HG02642 (cell line): Measurements from ENCODE around the gene AHCTF1.
"Not testable (repeated sequence)": the region's sequence is repeated elsewhere in the genome, so short reads cannot be mapped to it uniquely, and the experiment has no call there.

Source experiments
- ATAC-seq: cut with Tn5 transposase; IDR thresholded peaks from one replicate; pipeline ENCODE4 v1.9.1; 2021; ENCODE audit warnings: mild to moderate bottlenecking; ENCODE audit not compliant: unreplicated experiment, poor library complexity

Gene AHCTF1

DNA sequence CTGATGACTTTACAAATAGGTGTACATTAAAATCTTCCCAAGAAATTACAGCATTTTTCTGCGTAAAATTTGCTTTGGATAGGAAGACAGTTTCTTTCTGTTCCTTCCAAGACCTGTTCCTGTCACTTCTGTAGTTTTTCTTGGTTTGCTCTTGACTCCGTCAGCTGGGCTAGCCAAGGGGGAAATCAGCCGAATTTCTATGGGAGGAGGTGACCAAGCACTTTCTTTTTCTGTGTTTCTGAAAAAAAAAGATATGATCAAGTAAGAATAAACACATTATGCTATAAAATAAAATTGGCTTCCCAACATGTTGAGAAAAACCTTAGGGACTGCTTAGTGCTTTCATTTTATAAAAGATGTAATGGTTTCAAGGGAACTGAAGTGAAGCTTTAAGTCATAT lies 91.0 kb downstream of the AHCTF1 start:
- not testable (repeated sequence) for ATAC-seq

DNA sequence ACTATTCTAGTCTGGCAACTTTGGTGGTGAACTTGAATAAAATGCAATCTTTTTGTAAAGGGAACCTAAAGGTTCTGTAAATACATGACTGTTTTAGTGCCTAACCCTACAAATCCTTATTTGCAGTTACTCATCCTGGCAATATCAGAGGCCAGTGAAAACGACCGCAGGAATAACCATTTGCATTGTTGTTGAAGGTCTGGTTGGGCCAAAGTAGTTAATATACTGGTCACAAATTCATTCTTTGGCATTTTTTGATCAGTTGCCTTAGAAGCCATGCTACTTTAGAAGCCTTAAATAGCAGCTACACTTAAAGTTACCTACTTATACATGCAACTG lies 93.7 kb downstream of the AHCTF1 start:
- no peak for ATAC-seq

DNA sequence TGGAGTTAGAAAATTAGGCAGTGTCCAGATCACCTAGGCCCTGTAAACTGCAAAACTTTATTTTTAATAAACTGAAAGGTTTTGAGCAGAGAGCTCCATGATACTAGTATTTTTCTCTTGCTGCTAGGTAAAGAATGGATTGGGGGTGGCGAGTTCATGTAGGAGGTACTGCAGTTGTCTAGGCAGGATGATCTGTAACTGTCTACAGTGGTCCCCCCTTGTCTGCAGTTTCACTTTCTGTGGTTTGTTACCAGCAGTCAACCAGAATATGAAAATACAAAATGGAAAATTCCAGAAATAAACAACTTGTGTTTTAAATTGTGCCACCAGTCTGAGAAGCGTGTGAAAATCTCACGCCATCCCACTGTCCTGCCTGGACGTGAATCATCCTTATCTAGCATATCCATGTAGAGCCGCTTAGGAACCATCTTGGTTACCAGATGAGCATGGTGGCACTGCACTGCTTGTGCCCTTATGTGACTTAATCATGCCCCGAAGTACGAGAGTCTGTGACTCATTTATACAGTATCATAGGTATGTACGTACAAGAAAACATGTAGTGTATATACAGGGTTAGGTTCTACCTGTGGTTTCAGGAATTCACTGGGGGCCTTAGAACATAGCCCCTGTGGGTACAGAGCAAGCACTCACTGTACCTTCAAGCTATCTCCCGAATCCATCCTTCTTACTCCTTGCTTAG lies 94.2 kb downstream of the AHCTF1 start:
- ATAC-seq, result no peak

DNA sequence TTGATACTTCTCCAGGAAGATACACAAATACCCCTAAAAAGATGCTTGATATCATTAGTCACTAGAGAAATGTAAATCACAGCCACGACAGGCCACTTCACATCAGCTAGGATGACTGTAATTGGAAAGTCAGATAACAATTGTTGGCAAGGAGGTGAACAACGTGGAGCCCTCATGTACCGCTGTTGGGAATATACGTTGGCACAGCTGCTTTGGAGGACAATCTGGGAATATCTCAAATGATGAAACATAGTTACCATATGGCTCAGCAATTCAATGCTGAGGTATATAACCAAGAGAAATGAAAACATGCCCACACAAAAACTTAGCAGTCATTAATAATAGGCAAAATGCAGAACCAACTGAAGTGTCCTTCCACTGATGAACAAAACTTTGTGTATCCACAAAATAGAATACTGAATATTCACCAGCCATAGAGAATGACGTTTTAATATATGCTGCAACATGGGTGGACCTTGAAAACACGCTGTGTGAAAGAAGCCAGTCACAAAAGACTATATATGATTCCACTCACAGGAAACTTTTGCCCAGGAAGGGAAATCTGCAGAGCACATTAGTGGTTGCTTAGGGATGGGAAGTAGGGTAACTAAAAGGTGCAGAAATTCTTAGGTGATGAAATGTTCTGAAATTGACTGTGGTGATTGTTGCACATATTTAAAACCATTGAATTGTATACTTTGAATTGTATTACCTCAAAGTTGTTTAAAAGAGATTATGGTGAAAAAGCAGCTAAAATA lies 95.4 kb downstream of the AHCTF1 start:
- no peak for ATAC-seq

DNA sequence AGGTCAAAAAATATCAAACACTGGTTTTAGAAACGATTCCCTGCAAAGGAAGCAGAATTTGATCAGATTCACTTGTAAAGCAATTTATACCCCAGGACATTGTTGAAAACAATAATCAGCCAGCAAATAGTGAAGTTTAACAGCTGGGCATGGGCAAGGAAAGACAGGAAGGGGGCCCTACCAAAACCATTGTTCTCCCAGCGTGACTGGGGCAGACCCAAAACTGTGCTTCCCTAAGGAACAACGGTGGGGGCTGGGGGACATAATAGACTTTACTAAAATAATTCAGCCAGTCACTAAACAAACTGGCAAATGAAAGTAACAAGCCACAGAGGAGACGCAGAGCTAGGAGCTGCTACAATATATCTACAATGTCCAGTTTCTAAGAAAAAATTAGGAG lies 100.2 kb downstream of the AHCTF1 start:
- no peak for ATAC-seq

DNA sequence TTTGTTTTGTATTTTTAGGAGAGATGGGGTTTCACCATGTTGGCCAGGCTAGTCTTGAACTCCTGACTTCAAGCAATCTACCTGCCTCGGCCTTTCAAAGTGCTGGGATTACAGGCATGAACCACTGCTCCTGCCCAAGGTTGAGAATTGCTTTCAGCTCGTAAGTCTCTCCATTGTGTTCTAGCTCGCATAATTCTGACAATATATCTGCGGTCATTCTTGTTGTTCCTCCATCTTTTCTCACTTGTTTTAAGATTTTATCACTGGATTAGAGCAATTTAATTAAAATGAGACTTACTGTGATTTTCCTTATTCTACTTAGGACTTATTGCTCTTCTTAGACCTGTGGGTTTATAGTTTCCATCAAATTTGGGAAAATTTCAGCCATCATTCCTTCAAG lies 102.9 kb downstream of the AHCTF1 start:
- no peak for ATAC-seq

DNA sequence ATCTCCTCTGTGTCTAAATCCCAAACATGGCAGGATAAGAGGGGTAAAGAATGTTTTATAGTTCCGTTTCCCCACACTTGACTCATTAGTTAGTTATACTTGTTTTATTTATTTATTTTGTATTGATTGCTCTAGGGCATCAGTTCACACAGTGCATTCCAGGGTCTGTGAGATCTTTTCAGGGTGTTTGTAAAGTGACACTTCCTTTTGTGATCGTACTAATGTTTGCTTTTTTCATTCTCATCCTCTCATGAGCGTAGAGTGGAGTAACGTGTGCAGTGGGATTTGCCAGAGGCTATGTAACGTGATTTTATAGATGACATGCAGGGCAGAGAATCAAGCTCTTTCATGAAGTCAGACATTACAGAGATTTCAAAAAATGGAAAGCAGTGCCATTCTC lies 104.4 kb downstream of the AHCTF1 start:
- ATAC-seq, result no peak

DNA sequence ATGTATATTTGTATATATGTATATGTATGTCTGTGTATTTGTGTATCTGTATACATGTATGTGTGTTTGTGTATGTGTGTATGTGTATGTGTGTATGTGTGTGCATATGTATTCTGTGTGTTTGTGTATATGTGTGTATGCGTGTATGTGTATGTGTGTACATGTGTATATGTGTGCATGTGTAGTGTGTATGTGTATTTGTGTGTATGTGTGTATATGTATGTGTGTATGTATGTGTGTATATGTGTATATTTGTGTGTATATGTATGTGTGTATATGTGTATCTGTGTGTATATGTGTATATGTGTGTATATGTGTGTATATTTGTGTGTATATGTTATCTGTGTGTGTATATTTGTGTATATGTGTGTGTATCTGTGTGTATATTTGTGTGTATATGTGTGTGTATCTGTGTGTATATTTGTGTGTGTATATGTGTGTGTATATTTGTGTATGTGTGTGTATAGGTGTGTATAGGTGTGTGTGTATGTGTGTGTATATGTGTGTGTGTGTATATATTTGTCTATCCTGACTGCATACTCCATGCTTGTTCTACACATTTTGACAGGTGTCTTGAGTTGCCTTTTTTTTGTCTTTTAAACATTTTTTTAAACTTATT lies 106.1 kb downstream of the AHCTF1 start:
- ATAC-seq, result no peak

DNA sequence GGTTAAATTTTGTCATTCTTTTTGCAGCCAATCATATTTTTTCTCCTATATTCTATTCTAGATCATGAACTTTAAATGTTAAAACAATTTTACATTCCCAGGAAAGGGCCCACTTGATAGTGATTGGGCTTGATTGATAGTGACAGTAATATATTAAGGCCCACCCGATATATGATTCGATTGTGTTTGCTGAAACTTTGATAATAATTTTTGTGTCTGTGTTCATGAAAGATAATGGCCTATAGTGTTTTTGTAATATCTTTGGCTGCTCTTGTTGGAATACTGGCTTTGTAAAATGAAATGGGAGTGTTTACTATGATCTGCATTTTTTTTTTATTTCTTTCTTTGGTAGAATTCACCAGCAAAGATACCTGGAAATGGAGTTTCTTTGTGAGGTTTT lies 107.2 kb downstream of the AHCTF1 start:
- ATAC-seq, result no peak

DNA sequence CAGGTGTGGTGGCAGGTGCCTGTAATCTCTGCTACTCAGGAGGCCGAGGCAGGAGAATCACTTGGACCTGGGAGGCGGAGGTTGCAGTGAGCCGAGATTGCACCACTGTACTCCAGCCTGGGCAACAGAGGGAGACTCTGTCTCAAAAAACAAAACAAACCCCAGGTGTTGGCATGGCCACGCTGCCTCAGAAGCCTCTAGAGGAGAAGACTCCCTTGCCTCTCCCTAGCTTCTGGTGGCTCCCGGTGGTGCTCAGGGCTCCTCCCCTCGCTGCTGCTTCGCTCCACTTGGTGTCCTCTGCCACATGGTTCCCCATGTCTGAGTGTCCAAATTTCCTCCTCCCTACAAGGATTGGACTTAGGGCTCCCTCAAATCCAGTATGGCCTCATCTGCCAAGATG lies 109.6 kb downstream of the AHCTF1 start:
- not testable (repeated sequence) for ATAC-seq

DNA sequence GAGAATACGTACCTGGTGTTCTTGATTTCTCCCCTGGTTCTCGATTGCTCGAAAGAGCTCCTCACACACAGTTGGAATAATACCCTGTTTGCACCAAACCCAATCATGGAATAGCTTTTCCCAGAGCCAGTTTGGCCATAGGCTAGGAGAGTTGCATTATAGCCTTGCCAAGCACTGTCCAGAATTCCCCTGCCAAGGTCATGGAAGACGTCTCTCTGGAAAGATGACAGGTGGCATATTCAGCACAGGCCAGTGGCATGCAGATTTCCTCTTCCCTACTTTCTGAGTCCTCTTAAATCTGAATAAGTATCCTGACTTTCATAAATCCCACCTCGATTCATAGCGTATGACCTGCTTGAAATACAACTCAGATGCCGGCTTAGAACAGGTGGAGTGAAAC lies 111.1 kb downstream of the AHCTF1 start:
- ATAC-seq, result no peak

DNA sequence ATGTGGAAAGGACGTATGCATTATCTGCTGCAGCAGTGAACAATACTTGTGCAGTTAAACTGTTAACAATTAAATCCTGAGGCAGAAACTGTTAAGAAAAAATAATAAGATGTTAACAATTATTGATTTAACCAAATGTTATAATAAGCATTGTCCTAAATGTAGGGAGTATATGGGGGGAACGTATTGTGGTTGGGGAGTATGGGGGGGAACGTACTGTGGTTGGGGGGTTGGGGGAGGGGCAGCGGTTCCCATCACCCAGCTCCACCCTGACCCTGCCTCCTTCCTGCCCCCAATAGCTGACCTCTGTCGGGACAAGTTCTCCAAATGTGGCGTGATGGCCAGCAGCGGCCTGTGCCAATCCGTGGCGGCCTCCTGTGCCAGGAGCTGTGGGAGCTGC lies 114.0 kb downstream of the AHCTF1 start:
- not testable (repeated sequence) for ATAC-seq

DNA sequence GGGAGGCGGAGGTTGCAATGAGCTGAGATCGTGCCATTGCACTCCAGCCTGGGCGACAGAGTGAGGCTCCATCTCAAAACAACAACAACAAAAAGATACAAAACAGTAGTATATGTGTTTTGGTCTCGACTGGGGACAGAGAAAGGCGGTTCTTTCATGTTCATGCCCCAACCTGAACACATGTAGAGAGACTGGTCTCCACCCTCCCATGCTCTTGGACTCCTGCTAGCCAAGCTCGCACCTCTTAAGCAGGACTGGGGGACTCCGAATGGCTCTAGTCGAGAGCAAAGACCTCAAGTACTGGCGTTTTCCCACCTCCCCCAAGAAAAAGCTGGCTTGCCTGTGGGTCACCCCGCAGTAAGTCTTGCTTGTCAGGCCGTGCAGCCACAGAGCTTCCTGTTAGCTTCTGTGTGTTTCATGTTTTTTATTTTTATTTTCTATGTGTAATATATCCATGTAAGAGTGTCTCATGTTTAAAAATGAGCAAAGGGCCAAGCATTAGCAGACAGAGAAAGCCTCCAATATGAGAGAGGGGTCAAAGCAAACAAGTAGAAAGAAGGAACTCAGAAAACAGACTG lies 116.0 kb downstream of the AHCTF1 start:
- no peak for ATAC-seq

DNA sequence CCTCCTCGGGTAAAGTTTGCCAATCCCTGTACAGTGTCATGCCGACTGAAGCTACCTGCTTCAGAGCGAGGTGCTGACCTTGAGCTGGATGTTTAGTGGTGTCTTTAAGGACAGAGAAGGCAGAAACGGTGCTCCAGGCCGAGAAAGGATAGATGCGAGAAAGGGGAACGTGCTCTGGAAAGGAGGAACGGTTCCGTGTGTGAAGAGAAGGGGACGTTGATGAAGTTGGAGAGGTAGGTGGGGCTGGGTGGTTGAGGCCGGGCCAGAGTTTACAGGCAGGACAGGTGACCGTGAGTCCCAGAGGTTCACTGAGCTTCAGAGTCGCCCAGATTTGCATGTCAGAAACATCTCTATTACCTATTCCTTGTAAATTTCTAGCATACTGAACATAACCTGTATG lies 116.9 kb downstream of the AHCTF1 start:
- ATAC-seq, result no peak

DNA sequence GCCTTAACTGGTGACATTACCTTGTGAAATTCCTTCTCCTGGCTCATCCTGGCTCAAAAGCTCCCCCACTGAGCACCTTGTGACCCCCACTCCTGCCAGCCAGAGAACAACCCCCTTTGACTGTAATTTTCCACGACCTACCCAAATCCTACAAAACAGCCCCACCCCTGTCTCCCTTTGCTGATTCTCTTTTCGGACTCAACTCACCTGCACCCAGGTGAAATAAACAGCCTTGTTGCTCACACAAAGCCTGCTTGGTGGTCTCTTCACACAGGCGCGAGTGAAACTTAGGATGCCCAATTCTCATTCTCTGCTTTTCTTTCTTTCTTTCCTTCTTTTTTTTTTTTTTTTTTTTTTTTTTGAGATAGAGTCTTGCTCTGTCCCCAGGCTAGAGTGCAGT lies 118.4 kb downstream of the AHCTF1 start:
- ATAC-seq, result not testable (repeated sequence)

DNA sequence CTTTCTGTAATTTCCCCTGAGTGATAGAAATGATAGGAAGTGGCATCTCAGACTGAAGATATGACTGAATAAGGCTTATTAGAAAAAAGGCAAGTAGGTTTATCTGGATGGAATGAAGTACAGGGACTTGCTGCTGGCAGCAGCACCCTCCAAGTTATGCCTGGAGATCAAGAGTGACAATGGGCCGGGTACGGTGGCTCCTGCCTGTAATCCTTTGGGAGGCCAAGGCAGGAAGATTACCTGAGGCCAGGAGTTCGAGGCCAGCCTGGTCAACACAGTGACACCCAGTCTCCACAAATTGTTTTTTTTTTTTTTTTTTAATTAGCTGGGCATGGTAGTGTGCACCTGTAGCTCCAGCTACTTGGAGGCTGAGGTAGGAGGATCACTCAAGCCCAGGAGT lies 119.8 kb downstream of the AHCTF1 start:
- ATAC-seq, result no peak

DNA sequence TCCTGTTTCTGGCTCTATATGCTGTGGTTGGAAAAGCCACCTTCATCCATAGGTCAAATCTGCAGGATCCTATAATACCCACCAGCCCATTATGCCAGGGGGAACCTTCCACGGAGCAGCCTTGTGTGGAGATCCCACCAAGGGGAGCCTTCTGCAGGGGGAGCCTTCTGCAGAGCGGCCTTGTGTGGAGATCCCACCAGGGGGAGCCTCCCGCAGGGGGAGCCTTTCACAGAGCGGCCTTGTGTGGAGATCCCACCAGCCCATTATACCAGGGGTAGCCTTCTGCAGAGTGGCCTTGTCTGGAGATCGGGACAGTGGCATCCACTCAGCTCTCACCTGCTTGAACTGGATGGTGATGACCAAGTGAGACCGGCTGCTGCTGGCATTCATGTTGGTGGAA lies 122.3 kb downstream of the AHCTF1 start:
- ATAC-seq, result no peak

DNA sequence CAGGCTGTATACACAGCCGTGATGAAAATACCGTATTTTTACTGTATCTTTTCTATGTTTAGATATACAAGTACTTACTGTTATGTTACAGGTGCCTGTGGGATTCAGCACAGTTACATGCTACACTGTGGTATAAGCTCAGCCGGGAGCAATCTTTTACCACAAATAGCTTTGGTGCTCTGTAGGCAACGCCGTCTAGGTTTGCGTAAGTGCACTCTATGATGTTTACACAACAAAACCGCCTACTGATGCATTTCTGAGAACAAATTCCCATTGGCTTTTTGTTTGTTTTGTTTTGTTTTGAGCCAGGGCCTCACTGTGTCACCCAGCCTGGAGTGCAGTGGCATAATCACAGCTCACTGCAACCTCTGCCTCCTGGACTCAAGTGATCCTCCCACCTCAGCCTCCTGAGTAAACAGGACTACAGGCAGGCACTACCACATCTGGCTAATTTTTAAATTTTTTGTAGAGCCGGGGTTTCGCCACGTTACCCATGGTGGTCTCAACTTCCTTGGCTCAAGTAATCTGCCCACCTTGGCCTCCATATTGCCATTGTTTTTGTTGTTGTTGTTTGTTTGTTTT lies 126.5 kb downstream of the AHCTF1 start:
- ATAC-seq, result no peak

DNA sequence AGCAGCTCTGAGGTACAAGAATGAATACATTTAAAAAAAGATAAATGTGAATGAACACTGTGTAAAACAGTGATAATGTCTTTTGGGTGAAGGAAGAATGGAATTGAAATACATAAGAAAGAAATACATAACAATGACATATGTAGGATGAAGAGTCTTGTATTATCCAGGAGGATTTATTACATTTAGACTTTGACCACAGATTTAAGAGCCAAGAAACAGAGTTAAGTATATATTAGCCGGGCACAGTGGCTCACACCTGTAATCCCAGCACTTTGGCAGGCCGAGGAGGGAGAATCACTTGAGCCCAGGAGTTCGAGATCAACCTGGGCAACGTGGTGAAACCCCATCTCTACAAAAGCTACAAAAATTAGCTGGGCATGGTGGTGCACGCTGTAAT lies 127.9 kb downstream of the AHCTF1 start:
- no peak for ATAC-seq

DNA sequence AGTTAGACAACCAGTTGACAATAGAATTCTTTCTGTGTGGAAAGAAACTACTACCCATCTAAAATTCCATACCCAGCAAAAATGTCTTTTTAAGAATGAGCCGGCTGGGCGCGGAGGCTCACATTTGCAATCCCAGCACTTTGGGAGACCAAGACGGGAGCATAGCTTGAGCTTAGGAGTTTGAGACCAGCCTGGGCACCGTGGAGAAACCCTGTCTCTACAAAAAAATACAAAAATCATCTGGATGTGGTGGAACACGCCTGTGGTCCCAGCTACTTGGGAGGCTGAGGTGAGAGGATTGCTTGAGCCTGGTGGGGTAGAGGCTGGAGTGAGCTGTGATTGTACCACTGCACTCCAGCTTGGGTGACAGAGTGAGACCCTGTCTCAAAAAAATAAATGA lies 128.4 kb downstream of the AHCTF1 start:
- ATAC-seq, result no peak
